H1 (cell line): ENCODE data around the gene NSD2. TPM values are rescaled to one million over a fixed set of nuclear protein-coding genes. Genes with fewer than 3 reads are reported as not detected.

Experiments used
- CTCF ChIA-PET: fragments of 300-600 bp; sonication (Branson Sonifier 250); formaldehyde crosslinking; loops from one replicate; lab custom pipeline; 2021; ENCODE audit not compliant: partially characterized antibody; lab: Charles Lee
- POLR2A ChIA-PET: fragments of 300-600 bp; sonication (Branson Sonifier 250); formaldehyde crosslinking; loops from one replicate; lab custom pipeline; 2021; ENCODE audit warnings: inconsistent platforms; ENCODE audit not compliant: partially characterized antibody; lab: Charles Lee
- DNase-seq, 2 experiments: peaks; one replicate each; pipeline versions ENCODE4 v3.0.0 to v3.0.0-alpha.2; 2010 to 2022; ENCODE audit warnings: low spot score in 2 of 2, low read depth in 1 of 2, mixed read lengths in 1 of 2
- FAIRE-seq: peaks from 2 replicates; lab custom pipeline; 2011; peaks lifted over from hg19 to GRCh38; lab: Jason Lieb, UNC
- H2AFZ ChIP-seq: 2 replicates; pipeline ENCODE4 v1.8.1; 2012; ENCODE audit warnings: low read length, inconsistent platforms
- H2AK5ac ChIP-seq: 2 replicates; pipeline ENCODE4 v1.6.1; 2013; ENCODE audit warnings: low read depth, low read length
- H2BK120ac ChIP-seq: replicated peaks from 2 replicates; pipeline ENCODE3; 2013; ENCODE audit warnings: low read depth, low read length, inconsistent platforms
- H2BK12ac ChIP-seq: 2 replicates; pipeline ENCODE4 v1.6.1; 2013; ENCODE audit warnings: low read depth, low read length
- H2BK15ac ChIP-seq: 2 replicates; pipeline ENCODE4 v1.6.1; 2013; ENCODE audit warnings: low read length
- H2BK20ac ChIP-seq: 2 replicates; pipeline ENCODE4 v1.6.1; 2013; ENCODE audit warnings: low read length
- H2BK5ac ChIP-seq: 2 replicates; pipeline ENCODE4 v1.6.1; 2013; ENCODE audit warnings: low read depth, low read length
- H3K14ac ChIP-seq: 2 replicates; pipeline ENCODE4 v1.6.1; 2013; ENCODE audit warnings: inconsistent platforms; ENCODE audit not compliant: insufficient read length
- H3K18ac ChIP-seq: 2 replicates; pipeline ENCODE4 v1.6.1; 2013; ENCODE audit warnings: low read length; ENCODE audit errors: extremely low read depth
- H3K23ac ChIP-seq: 2 replicates; pipeline ENCODE4 v1.6.1; 2013; ENCODE audit warnings: inconsistent platforms; ENCODE audit not compliant: insufficient read length
- H3K23me2 ChIP-seq: 2 replicates; pipeline ENCODE4 v1.6.1; 2013; ENCODE audit warnings: low read depth, low read length
- H3K27ac ChIP-seq: 2 replicates; pipeline ENCODE4 v1.6.1; 2011; ENCODE audit warnings: low read depth, low read length, inconsistent platforms
- H3K27me3 ChIP-seq, 4 experiments: replicated peaks in 1 of 4; 1 replicate in 1 of 4; 2 replicates in 3 of 4; pipeline versions ENCODE4 v1.6.1 to v1.8.1; 2011 to 2013; ENCODE audit warnings: low read length in 3 of 4, mild to moderate bottlenecking in 3 of 4, inconsistent platforms in 2 of 4, mixed read lengths in 2 of 4, moderate library complexity in 1 of 4; ENCODE audit not compliant: control insufficient read depth in 3 of 4, insufficient read depth in 3 of 4; ENCODE audit errors: extremely low read depth in 1 of 4
- H3K36me3 ChIP-seq, 4 experiments: 2 replicates each; pipeline versions ENCODE4 v1.6.1 to v1.8.1; 2011 to 2013; ENCODE audit warnings: mild to moderate bottlenecking in 4 of 4, low read length in 3 of 4, moderate library complexity in 2 of 4, control low read depth in 1 of 4, inconsistent platforms in 1 of 4; ENCODE audit not compliant: insufficient read depth in 4 of 4, control insufficient read depth in 2 of 4
- H3K4ac ChIP-seq: replicated peaks from 2 replicates; pipeline ENCODE3; 2013; ENCODE audit warnings: low read length, low read depth, mixed read lengths, inconsistent platforms; ENCODE audit not compliant: insufficient read length
- H3K4me1 ChIP-seq, 4 experiments: replicated peaks in 1 of 4; 1 replicate in 1 of 4; 2 replicates in 3 of 4; pipeline versions ENCODE4 v1.6.1 to v1.8.1; 2011 to 2013; ENCODE audit warnings: low read length in 3 of 4, inconsistent platforms in 2 of 4, mixed read lengths in 1 of 4; ENCODE audit not compliant: insufficient read depth in 4 of 4, control insufficient read depth in 3 of 4
- H3K4me2 ChIP-seq, 2 experiments: 2 replicates each; pipeline versions ENCODE4 v1.6.1 to v1.8.1; 2011 to 2013; ENCODE audit warnings: low read depth in 2 of 2, low read length in 2 of 2, control low read depth in 1 of 2, inconsistent platforms in 1 of 2, mild to moderate bottlenecking in 1 of 2; ENCODE audit not compliant: insufficient read depth in 1 of 2
- H3K4me3 ChIP-seq, 4 experiments: fragments of 200-600, 300-600 bp in 1 of 4; sonication (generic), shearing (Covaris generic), sonication (Bioruptor Twin) in 1 of 4; 2 replicates each; pipeline versions ENCODE4 v1.5.1 to v1.8.1; 2011 to 2016; ENCODE audit warnings: low read length in 4 of 4, low read depth in 3 of 4, control low read depth in 2 of 4, inconsistent platforms in 2 of 4, mild to moderate bottlenecking in 2 of 4, mixed read lengths in 1 of 4, moderate library complexity in 1 of 4; ENCODE audit not compliant: insufficient read depth in 2 of 4; ENCODE audit errors: extremely low read depth in 1 of 4
- H3K56ac ChIP-seq: replicated peaks from 2 replicates; pipeline ENCODE3; 2013; ENCODE audit warnings: low read depth, mild to moderate bottlenecking, mixed read lengths, low read length, inconsistent platforms; ENCODE audit not compliant: insufficient read length
- H3K79me1 ChIP-seq: 2 replicates; pipeline ENCODE4 v1.6.1; 2013; ENCODE audit warnings: low read depth, low read length, control low read depth
- H3K79me2 ChIP-seq, 2 experiments: 2 replicates each; pipeline versions ENCODE4 v1.6.1 to v1.8.1; 2012 to 2013; ENCODE audit warnings: low read length in 2 of 2, mild to moderate bottlenecking in 2 of 2, inconsistent platforms in 1 of 2; ENCODE audit not compliant: insufficient read depth in 2 of 2, control insufficient read depth in 1 of 2
- H3K9ac ChIP-seq, 4 experiments: replicated peaks in 1 of 4; 1 replicate in 1 of 4; 2 replicates in 3 of 4; pipeline versions ENCODE4 v1.6.1 to v1.8.1; 2011 to 2013; ENCODE audit warnings: low read depth in 3 of 4, low read length in 3 of 4, control low read depth in 2 of 4, mild to moderate bottlenecking in 2 of 4, moderate library complexity in 2 of 4, inconsistent platforms in 1 of 4; ENCODE audit errors: extremely low read depth in 1 of 4
- H3K9me3 ChIP-seq, 2 experiments: 2 replicates each; pipeline versions ENCODE4 v1.6.1 to v1.8.1; 2012 to 2013; ENCODE audit warnings: mild to moderate bottlenecking in 2 of 2, moderate library complexity in 2 of 2, control low read depth in 1 of 2, inconsistent platforms in 1 of 2, low read depth in 1 of 2, low read length in 1 of 2, mixed read lengths in 1 of 2; ENCODE audit not compliant: insufficient read depth in 2 of 2
- H4K20me1 ChIP-seq, 2 experiments: replicated peaks in 1 of 2; 2 replicates each; pipeline versions ENCODE3 to v1.8.1; 2011 to 2013; ENCODE audit warnings: inconsistent platforms in 2 of 2, low read length in 2 of 2, mild to moderate bottlenecking in 1 of 2; ENCODE audit not compliant: insufficient read depth in 2 of 2, control insufficient read depth in 1 of 2
- H4K5ac ChIP-seq: 2 replicates; pipeline ENCODE4 v1.6.1; 2013; ENCODE audit warnings: low read length, low read depth, mixed read lengths, inconsistent platforms; ENCODE audit not compliant: insufficient read length
- H4K8ac ChIP-seq: 2 replicates; pipeline ENCODE4 v1.8.0; 2013; ENCODE audit warnings: mild to moderate bottlenecking, moderate library complexity, low read length, inconsistent platforms; ENCODE audit not compliant: insufficient read depth; ENCODE audit errors: extremely low read depth
- H4K91ac ChIP-seq: replicated peaks from 2 replicates; pipeline ENCODE3; 2013; ENCODE audit warnings: low read length, mixed read lengths, inconsistent platforms; ENCODE audit not compliant: insufficient read length
- BACH1 ChIP-seq: IDR thresholded peaks from 2 replicates; pipeline ENCODE4 v1.6.1; 2012; ENCODE audit warnings: low read length, improper control_type of control experiment
- BRCA1 ChIP-seq: IDR thresholded peaks from 2 replicates; pipeline ENCODE4 v1.6.1; 2012; ENCODE audit warnings: low read depth, low read length, improper control_type of control experiment
- EGR1 ChIP-seq: IDR thresholded peaks from 2 replicates; pipeline ENCODE4 v1.6.1; 2011; ENCODE audit warnings: low read depth, low read length, borderline replicate concordance
- EP300 ChIP-seq, 2 experiments: IDR thresholded peaks; 1 replicate in 1 of 2; 2 replicates in 1 of 2; pipeline ENCODE4 v1.6.1; 2011 to 2012; ENCODE audit warnings: low read depth in 2 of 2, low read length in 2 of 2, mild to moderate bottlenecking in 2 of 2, borderline replicate concordance in 1 of 2, inconsistent platforms in 1 of 2, moderate library complexity in 1 of 2
- GTF2F1 ChIP-seq: IDR thresholded peaks from 2 replicates; pipeline ENCODE4 v1.6.1; 2012; ENCODE audit warnings: low read depth, low read length, improper control_type of control experiment, borderline replicate concordance
- JUND ChIP-seq: IDR thresholded peaks from 2 replicates; pipeline ENCODE4 v1.6.1; 2011; ENCODE audit warnings: mild to moderate bottlenecking, improper control_type of control experiment, low read length
- MAFK ChIP-seq: IDR thresholded peaks from 2 replicates; pipeline ENCODE4 v1.6.1; 2012; ENCODE audit warnings: low read depth, mild to moderate bottlenecking, improper control_type of control experiment, low read length
- NANOG ChIP-seq: IDR thresholded peaks from 2 replicates; pipeline ENCODE4 v1.6.1; 2011; ENCODE audit warnings: low read length, low read depth, mild to moderate bottlenecking, inconsistent platforms; ENCODE audit not compliant: insufficient read depth, poor library complexity, severe bottlenecking
- POU5F1 ChIP-seq: IDR thresholded peaks from 2 replicates; pipeline ENCODE4 v1.6.1; 2011; ENCODE audit warnings: low read depth, mild to moderate bottlenecking, low read length, moderate library complexity
- SP4 ChIP-seq: IDR thresholded peaks from 2 replicates; pipeline ENCODE4 v1.6.1; 2012; ENCODE audit warnings: low read length, inconsistent platforms
- TBP ChIP-seq: IDR thresholded peaks from 2 replicates; pipeline ENCODE4 v1.6.1; 2011; ENCODE audit warnings: low read depth, low read length, improper control_type of control experiment
- WGBS, 2 experiments: shearing (Covaris generic) in 1 of 2; methylation state at CpG; one replicate each; pipeline versions ENCODE4 v1.1.6 to v1.1.7; 2013 to 2015; ENCODE audit warnings: low lambda C conversion rate in 2 of 2, mixed read lengths in 2 of 2, inconsistent platforms in 1 of 2, low coverage in 1 of 2, missing lambda C conversion rate in 1 of 2; ENCODE audit not compliant: insufficient replicate concordance in 2 of 2, insufficient coverage in 1 of 2, insufficient read length in 1 of 2; ENCODE audit errors: extremely low coverage in 1 of 2, missing lambda C conversion rate in 1 of 2; 5-methylcytosine and 5-hydroxymethylcytosine counted together
- polyA plus RNA-seq, 7 experiments: library from polyadenylated mRNA; depleted of rRNA in 3 of 7; stranded (reverse) in 5 of 7; unstranded in 2 of 7; fragments of >200 nt in 5 of 7; fragments of 200-250 nt in 2 of 7; gene quantifications; 1 replicate in 5 of 7; 2 replicates in 1 of 7; 4 replicates in 1 of 7; pipeline versions ENCODE4 v1.2.1 to v1.2.3, GENCODE V29; 2011 to 2013; ENCODE audit warnings: missing spikeins in 2 of 7, mixed read lengths in 2 of 7
- total RNA-seq: library from RNA; stranded (reverse); fragmentation: NEBNext Ultra II Directional; extraction: Animal tissue kit (Norgen Biotek cat#: 25700); gene quantifications from 2 replicates; pipeline ENCODE4 v1.2.1, GENCODE V29; 2021
- TF ChIP-seq, protein P1 (sequence below): IDR thresholded peaks from 2 replicates; pipeline ENCODE4 v1.6.1; 2011; ENCODE audit warnings: low read length, improper control_type of control experiment
- TF ChIP-seq, protein P2 (sequence below): IDR thresholded peaks from 2 replicates; pipeline ENCODE4 v1.6.1; 2011; ENCODE audit warnings: low read depth, mild to moderate bottlenecking, low read length; ENCODE audit not compliant: insufficient read depth

NSD2 gene
- total and polyA plus RNA-seq, 2 of the 8 experiments (the other 6 are each of a cell fraction or from before 2014, with no cell fraction given): 26.7 to 129 TPM

DNA sequence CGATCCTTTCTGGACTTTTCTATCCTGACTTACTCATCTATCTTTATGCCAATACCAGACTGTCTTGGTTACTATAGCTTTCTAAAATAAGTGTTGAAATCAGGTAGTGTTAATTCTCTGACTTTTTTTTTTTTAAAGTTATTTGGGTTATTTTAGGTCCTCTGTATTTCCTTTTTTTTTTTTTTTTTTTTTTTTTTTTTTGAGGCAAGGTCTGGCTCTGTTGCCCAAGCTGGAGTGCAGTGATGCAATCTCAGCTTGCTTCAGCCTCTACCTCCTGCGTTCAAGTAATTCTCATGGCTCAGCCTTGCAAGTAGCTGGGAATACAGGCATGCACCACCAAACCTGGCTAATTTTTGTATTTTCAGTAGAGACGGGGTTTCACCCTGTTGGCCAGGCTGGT lies 140.4 kb downstream of the NSD2 start:
- Histone ChIP-seq H3K18ac (no peak overlapping the region), H2BK5ac (no peak overlapping the region), H2AFZ (no peak overlapping the region), H4K8ac (no peak overlapping the region), H3K23me2 (no peaks in the 10 kb centered on the region; the same call in 1 of the 2 replicates), H3K56ac (no peak overlapping the region), H3K27me3 (peaks cover 0 to 3% (median 0%) of the 10 kb centered on the region in 4 experiments; a peak in 1 of 7 replicates), H3K36me3 (no peaks in the 10 kb centered on the region), H4K20me1 (peaks cover 7 to 9% of the 10 kb centered on the region in 2 experiments), H4K5ac (no peak overlapping the region), H3K23ac (no peak overlapping the region), H3K4ac (no peak overlapping the region), H3K27ac (no peak overlapping the region), H2BK120ac (no peak overlapping the region), H3K9me3 (no peaks in the 10 kb centered on the region), H2BK12ac (no peak overlapping the region), H2AK5ac (no peak overlapping the region), H2BK20ac (no peak overlapping the region), H3K4me3 (no peak overlapping the region), H3K79me2 (peaks cover 12 to 18% of the 10 kb centered on the region in 2 experiments), H3K79me1 (peaks cover 8% of the 10 kb centered on the region), H3K9ac (no peak overlapping the region), H2BK15ac (no peak overlapping the region), H3K4me1 (peaks cover 0 to 3% (median 0%) of the 10 kb centered on the region in 4 experiments; a peak in 2 of 7 replicates), H3K14ac (no peak overlapping the region), H3K4me2 (no peak overlapping the region), H4K91ac (no peak overlapping the region)
- ChIA-PET CTCF (interaction anchor here (1.3 kb wide), 1 partner anchor 13 kb away, joined by 4 read pairs; no protein-coding TSS in a partner anchor), POLR2A (interaction anchor here (0.7 kb wide), 1 partner anchor 55 kb away, joined by 3 read pairs; no protein-coding TSS in a partner anchor)
- DNase-seq (no peak), FAIRE-seq (no peak)
- 78% methylated on average over 3 of the region's 3 CpGs; no CpG with 5 or more reads in 1 of the 2 experiments for WGBS, 2 experiments
- TF ChIP-seq JUND: no peak
- no peak for TF ChIP-seq TBP
- no peak for TF ChIP-seq BACH1
- TF ChIP-seq GTF2F1: no peak
- TF ChIP-seq MAFK: no peak
- TF ChIP-seq, protein P1, sequence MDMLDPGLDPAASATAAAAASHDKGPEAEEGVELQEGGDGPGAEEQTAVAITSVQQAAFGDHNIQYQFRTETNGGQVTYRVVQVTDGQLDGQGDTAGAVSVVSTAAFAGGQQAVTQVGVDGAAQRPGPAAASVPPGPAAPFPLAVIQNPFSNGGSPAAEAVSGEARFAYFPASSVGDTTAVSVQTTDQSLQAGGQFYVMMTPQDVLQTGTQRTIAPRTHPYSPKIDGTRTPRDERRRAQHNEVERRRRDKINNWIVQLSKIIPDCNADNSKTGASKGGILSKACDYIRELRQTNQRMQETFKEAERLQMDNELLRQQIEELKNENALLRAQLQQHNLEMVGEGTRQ: no peak
- no peak for TF ChIP-seq EP300 (IDR thresholded peaks at IDR 0.05; ENCODE audit: borderline replicate concordance in 1 of 2, low read depth in 2 of 2, low read length in 2 of 2)
- TF ChIP-seq, protein P2, sequence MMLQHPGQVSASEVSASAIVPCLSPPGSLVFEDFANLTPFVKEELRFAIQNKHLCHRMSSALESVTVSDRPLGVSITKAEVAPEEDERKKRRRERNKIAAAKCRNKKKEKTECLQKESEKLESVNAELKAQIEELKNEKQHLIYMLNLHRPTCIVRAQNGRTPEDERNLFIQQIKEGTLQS: no peak
- no peak for TF ChIP-seq BRCA1
- TF ChIP-seq EGR1: no peak
- no peak for TF ChIP-seq SP4
- no peak for TF ChIP-seq NANOG
- no peak for TF ChIP-seq POU5F1
